Adrenal gland (tissue), 5 donors: ENCODE data around the gene PON2.

Source experiments
- CTCF ChIP-seq, 6 experiments: fragments of 450-650 bp in 4 of 6; fragments of 200-600 bp in 2 of 6; sonication (generic) in 1 of 6; IDR thresholded peaks; 1 replicate in 5 of 6; 2 replicates in 1 of 6; pipeline versions ENCODE4 v1.5.1 to v1.8.0; 2016 to 2021; ENCODE audit warnings: antibody characterized with exemption in 6 of 6, mild to moderate bottlenecking in 2 of 6, moderate library complexity in 1 of 6
- POLR2A ChIP-seq, 2 donors: fragments of 450-650 bp; IDR thresholded peaks; one replicate each; pipeline ENCODE4 v1.6.1; 2017; ENCODE audit warnings: antibody characterized with exemption in 2 of 2, mild to moderate bottlenecking in 2 of 2, moderate library complexity in 1 of 2
- donor health status: DM: no; HTN: no; CAD: no.

- TF ChIP-seq CTCF (IDR thresholded peaks at IDR 0.05) (no peak), POLR2A (IDR thresholded peaks at IDR 0.05) (no peak)
Measured at GRCh38 chr7:95476072-95476847, 41.4 kb upstream of the PON2 start.
